NCI-H128 (cell line): Measurements from ENCODE around the gene PDE2A.
"Not testable (repeated sequence)": the region's sequence is repeated elsewhere in the genome, so short reads cannot be mapped to it uniquely, and the experiment has no call there.

Source experiments
- DNase-seq: peaks from one replicate; lab custom pipeline; 2025; ENCODE audit not compliant: unreplicated experiment; lab: John Stamatoyannopoulos, UW

The PDE2A gene

DNA sequence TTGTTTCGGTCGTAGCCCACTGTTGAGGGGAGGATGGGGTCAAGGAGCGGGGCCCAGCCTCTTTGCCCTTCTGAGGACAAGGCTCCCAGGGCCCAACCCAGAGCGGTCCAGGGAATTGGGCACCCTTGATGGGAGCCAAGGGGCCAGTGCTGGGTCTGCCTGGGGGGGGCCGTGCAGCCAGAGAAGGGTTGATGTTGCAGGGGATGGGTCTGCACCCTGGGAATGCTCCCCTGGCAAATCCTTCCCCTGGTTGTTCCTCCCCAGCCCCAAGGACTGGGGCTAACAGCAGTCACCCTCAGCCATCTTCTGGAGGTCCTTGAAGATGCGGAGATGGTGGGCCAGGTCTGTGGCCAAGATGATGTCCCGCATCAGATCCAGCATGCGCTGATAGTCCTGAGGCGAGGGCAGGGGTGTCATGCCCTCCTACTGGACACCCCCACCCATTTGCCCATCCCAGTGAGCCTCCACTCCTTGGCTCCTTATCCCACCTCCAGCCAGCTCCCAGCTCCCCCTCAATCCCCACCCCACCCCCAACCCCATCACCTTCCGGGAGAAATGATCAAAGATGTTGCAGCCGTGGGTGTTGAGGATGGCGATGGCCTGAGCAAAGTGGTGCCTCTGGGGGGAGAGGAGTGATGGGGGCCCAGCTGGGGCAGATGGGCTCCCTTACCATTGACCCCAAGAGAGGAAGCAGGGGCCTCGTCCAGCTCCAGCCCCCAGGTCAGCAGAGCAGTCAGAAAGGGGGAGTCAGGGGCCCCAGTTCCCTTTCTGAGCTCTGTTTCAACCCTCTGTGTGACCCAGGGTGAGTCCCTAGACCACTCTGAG, 95.0 kb downstream of the PDE2A start:
- DNase-seq, result no peak

DNA sequence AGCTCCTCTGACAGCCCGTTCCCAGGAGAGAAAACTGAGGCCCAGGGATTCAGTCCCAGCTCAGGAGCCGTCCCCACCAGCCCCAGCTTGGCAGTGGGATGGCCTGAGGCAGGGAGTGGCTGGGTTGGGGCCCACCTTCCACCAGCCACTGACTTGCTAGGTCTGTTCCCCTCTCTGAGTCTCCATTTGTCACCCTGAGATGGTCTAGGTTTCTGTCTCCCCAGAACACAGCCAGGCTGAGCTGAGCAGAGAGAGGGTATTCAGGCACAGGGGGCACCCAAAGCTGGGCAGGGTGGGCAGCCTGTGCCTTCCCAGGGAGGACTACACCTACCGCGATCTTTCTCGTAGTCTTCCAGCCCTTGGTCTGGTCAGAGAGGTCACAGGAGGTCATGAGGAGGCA, 95.7 kb downstream of the PDE2A start:
- no peak for DNase-seq

DNA sequence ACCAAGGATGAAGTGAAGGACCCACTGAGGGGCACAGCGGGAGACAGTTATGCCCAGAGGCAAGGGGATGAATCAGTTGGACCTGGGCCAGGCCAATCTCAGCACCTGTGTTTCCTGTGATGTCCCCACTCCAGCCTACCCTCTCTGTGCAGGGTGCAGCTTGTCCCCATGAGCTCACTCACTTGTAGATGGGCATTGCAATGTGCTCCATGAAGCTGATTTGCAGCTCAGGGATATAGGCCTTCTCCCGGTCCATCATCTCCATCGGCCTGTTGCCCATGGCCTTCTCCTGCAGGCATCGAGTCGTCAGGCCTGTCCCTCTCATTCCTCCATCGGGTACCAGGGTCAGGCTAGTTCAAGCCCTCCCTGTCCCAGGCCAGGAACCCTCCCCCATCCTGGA, 96.2 kb downstream of the PDE2A start:
- no peak for DNase-seq

DNA sequence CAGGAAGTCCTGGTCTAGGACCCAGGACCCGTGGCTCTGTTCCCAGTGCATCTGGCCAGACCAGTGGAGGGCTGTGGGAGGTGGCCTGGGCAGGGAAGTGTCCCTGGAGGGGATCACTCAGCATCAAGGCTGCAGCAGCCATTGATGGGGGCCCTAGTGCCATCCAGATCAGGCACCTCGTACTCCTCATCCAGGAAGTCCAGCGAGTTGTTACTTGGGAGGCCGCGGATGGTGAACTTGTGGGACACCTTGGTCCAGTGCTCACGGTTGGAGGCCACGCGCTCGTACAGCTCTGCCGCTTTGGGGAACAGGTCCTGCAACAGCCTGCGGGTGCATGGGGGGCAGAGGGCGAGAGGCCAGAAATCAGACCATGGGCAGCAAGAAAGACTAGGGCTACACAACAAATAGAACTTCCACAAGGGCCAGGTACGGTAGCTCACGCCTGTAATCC, 96.9 kb downstream of the PDE2A start:
- no peak for DNase-seq

DNA sequence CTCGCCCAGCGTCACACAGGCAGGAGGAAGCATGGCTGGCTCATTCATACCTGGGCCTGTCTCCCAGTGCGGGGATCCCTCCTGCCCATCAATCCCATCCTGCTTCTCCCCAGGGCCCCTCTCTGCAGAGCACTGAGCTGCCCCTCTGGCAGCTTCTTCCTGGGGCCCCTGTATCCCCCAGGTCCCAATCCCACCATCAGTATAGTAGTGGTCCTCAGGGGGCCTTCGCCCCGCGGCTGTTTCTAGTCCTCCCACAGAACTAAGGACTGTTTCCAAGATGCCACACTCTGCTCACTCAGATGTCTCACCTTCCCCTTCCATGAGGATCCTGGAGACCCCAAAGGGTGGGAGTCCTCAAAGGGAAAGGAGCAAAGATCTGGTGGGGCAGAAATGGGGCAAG, 97.6 kb downstream of the PDE2A start:
- DNase-seq, result no peak

DNA sequence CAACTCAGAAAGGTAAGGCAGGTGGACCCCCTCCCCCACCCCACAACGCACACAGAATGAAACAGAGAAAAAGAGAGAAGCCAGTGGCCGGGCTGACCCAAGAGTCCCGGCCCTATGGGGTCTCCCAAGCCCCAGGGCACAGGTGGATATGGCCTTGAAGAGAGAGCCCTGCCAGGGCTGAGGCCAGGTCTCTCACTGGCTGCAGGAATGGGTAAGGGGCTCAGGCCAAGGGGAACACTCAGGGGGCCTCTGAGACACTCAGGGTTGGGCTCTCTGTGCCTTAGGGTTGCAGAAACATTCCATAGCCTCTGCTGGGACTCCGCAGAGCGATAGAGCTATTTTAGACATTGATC, 98.0 kb downstream of the PDE2A start:
- DNase-seq, result no peak

DNA sequence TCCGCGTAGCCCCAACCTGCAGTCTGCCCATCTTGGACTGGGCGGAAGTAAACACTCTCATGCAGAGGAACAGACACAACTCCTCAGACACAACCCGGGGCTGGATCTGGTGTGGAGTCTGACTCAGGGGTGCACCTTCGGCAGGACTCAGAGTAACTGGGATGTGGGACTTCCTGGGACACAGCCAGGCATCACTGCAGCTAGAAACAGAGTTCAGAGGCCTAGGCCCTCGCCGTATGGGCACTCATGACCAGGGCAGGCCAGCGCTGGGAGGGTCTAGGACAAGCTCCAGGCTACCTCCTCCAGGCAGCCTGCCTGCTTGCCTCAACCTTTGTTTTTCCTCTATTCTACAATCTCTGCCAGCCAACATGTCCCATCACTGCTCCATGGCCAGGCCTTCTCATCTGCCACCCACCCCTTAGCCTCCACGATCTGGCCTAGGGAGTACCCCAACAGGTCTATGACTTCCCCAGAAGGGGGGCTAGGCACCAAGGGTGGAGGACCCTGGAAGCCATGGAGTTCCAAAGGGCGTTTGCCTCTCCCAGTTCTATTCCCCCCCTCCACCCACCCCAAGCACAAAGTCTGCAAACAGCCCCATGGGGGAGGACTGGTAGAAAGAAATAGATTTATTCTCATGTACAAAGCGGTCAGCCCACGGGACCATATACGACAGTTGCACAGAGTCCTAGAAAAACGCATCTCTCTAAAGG, 98.5 kb downstream of the PDE2A start:
- no peak for DNase-seq

DNA sequence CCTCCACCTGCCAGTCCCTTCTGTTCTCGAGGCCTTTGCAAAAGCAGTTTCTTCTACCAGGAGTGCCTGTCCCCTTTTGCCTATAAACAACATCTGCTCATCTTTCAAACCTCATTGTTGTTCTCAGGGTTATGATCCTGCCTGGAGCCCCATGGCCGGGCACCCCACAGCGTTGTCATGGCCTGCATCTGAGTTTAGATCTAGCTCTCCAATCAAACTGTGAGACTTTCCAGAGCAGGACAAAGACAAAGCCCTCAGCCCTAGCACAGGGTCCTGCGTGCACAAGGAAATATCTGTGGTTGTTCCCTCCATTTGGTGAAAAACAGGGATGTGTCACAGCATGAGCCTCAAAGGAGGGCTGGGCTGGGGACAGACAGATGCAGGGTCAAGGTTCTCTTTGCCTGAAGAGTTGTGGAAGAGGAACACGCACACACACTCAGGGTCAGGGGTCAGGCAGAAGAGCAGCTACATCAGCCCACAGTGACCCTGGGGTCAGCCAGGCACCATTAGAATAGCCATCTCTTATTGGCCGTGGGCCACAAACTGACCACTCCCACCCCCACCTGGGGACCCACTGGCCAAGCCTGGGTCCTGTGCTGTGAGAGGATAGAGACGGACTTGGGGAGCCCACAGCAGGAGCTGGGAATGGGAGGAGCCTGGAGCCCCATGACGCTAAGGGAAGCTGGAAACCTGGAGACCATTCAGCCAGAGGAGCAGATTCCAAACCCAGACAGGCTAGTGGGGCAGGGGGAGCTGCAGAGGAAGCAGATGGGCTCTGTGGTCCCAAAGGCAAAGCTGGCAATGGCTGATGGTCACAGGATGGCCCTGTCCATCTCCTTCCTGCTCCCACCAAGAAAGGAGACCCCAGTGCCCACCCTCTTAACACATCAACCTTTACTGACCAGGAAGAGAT, 99.4 kb downstream of the PDE2A start:
- no peak for DNase-seq

DNA sequence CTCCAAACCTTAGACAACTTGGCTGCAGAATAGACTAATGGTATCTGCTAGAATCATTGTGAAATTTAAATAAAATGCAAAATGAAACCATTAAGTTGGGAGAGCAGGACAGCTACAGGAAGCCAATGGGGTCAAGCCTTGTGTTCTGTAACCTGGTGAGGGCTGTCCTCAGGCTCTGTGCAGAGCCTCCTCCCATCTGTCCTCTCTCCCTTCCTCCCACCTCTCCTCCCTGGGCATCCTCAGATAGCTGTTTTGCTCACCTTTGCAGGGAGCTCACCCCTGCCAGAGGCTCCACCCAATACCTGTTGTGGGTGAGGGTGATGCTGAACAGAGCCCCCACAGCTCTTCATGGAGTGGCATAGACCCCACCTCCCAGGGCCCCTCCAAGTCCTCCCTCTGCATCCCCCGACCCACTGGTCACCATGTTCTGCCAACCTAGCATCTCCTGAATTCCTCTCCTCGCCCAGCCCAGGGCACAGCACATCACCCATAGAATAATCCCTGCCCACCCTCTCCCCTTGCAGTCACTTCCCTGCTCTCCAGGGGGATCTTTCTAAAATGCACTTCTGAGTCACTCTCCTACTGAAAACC, 100.3 kb downstream of the PDE2A start:
- no peak for DNase-seq

DNA sequence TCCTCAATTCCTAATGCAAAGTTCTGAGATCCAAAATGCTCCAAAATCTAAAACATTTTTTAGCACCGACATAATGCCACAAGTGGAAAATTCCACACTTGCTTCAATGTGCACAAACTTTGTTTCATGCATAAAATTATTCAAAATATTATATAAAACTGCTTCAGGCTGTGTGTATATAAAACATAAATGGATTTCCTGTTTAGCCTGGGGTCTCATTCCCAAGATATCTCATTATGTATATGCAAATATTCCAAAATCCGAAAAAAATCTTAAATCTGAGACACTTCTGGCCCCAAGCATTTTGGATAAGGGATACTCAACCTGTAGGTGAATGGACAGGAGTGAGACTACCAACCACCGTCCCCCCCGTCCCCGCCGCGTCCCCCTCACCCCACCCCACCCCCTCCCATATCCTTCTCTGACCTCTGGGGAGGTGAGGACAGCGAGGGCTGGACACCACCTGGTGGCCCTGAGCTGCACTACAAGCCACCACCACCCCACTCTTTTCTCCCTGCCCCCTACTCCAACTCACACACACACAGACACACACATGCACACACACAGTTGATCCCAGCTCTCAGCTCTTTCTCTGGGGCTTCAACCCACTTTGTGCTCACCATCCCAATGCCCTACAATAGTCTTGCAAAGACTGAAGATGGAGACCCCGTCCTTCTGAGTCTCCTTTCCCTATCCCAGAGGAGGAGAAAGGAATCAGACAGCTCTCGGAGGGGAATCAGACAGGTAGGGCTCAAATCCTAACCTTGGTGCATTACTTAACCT, 101.0 kb downstream of the PDE2A start:
- no peak for DNase-seq

DNA sequence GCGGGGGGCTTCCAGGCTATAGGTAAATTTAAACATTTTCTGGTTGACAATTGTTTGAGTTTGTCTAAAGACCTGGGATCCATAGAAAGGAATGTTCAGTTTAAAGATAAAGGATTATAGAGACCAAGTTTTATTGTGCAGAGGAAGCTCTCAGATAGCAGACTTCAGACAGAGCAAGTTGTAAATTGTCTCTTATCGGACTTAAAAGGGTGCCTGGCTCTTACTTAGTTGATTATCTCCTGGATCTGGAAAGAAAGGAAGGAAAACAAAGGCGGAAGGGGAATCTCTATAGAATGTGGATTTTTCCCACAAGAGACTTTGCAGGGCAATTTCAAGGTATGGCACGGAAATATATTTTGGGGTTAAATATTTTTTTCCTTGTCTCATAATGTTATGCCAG, 101.7 kb downstream of the PDE2A start:
- DNase-seq, result not testable (repeated sequence)

DNA sequence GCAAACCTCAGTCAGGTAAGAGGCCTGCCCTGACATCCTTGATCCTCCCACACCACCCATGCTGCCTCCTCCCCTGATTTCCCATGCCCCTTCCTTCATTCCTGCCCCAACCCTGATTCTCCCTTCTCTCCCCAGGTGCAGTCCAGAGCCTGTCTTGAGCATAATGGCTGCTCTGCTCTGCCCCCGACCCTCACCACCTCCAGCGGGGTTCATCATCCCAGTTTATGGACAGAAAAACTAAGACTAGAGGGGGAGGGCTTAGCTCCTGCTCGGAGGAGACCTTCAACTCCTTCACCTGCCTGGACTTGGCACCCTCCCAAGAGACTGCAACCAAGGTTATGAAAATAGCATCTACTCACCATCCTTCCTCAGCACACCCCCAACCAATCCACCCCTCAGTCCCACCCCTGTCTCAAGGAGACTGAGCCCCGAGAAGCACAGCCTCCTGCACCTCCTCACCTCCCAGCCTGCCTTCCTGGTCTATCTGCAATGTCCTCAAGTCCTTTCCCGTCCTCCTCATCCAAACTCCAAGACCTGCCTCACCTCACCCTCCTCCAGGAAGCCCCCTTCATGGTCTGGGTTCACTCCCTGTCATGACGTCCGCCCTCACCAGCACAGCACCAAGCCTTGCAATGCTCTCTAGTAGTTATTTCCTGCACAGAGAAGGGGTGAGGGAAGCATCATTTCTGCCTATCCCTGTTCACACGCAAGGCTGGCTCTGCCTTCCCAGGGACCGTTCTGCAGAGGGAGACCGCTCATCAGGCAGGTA, 103.1 kb downstream of the PDE2A start:
- DNase-seq, result no peak

DNA sequence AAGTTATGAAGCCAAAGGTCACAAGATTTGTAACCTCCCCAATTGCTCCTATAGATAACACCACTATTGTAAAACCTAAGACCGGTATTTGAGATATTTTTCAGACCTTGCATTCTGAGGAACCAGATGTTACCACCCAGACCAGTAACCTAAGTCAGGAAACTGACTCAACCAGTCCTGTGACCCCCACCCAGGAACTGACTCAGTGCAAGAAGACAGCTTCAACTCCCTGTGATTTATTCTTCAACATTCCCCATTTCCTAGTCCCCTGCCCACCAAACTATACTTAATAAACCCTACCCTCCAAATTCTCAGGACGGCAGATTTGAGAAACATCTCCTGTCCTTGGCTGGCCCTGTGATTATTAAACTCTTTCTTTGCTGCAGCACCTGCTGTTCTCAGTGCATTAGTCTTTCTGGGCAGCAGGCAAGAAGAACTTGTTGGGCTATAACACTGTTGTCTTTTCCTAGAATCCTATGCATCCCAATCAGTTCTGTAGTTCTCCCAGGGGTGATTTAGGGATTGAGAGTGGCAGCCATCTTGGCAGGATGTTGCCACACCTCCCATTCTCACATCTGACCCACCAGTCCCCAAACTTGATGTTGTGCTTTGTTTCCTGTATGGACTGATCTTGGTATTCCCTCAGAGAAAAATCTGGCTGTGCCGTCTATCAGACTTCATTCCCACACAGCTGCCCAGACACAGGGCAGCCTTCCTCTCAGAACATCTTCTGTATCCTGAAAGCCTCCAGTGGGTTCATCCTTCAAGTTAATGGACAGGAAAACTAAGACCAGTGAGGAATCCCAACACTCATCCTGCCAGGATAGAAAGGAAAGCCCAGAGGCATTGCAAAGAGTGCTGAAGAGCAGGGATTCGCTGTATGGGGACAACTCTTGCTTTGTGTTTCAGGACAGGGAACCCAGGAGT, 104.0 kb downstream of the PDE2A start:
- no peak for DNase-seq

DNA sequence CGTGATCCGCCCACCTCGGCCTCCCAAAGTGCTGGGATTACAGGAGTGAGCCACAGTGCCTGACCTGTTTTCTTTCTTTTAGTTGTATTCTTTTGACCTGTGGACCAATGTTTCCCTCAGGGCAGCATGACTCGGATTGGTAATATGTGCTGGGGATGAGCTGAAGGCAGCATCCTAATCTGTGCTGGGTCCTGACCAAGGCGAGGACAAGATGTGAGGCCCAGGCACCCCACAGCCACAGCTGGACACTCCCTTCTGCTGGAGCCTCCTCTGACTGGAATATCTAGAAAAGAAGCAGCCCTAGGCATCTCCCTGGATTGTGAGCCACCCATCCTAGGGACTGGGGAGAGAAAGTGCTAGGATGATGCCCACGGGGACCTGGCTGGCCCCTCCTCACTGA, 105.4 kb downstream of the PDE2A start:
- DNase-seq, result no peak

DNA sequence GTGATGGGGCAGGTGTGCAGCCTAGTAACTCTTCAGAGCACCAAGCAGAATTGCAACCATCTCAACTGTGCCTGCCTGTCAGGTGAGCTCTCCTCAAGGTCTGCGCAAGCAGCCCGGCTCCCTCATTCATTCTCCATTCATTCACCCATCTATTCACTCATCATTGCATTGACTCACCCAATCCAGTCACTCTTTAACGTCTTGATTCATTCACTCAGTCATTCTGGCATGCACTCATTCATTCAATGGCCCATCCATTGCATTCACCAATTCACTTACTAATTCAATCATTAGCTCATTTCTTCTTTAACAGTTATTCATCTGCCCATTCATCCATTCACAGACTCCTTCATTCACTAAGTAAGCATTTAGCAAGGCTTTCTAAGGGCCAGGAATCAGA, 111.8 kb downstream of the PDE2A start:
- DNase-seq, result no peak

DNA sequence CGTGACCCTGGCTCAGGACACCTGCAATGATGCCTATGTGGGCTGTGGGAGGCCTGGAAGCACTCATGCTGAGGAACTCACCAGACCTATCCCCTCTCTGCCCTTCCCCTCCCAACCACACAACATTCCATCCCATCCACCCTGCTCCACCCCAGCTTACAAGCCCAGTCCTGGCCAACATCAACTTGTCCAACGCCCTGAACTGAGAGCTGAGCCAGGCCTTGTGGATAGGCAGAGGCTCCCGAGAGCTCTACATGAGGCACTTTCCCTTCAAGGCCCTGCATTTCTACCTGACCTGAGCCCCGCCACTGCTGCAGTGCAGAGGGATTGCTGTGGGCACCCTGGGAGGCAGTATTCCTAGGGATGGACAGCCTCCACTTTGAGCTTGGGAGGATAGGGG, 112.4 kb downstream of the PDE2A start:
- DNase-seq, result no peak

DNA sequence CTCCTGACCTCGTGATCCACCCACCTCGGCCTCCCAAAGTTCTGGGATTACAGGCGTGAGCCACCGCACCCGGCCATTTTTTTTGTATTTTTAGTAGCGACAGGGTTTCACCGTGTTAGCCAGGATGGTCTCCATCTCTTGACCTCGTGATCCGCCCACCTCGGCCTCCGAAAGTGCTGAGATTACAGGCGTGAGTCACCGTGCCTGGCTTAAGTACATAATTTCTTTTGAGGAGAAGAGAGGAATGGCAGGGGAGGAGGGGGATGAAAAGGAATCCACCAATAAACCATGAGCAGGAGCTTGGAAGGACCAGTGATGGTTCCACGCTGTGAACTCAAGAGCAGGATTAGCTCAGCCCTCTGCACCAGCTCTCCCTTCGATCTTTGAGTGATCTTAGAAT, 113.4 kb downstream of the PDE2A start:
- DNase-seq, result not testable (repeated sequence)

DNA sequence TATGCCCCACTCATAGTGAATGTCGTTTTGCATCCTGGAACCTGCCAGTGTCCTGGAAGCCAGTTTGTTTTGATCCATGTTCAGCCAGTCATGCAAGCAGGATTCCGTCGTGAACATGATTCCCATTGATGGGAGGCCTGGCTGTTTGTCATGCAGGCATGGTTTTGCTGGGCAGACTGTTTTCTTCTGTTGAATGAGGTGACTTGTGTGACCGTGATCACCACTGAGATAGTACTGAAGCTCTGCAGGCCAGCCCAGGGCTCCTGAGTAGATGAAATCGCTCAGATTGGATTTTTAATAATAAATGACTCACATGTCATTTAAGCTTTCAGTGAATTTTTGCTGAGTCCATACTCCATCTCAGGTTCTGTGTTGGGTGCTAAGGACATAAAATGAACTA, 117.8 kb downstream of the PDE2A start:
- no peak for DNase-seq
